ENCODE data around the gene DDX5.

- TF ChIP-seq CTCF (IDR thresholded peaks at IDR 0.05; ENCODE audit: low read length) = no peak
- no peak for TF ChIP-seq EZH2 (IDR thresholded peaks at IDR 0.05; ENCODE audit: borderline replicate concordance, low read length)
These were observed 49.9 kb downstream of the DDX5 start for GRCh38 chr17:64455993-64456885.
